ENCODE data around the gene SPTBN1. TPM values are rescaled to one million over a fixed set of nuclear protein-coding genes. Genes with fewer than 3 reads are reported as not detected.

The SPTBN1 gene
- total RNA-seq, 1 experiment from 2014 or later: 204 TPM

- TF ChIP-seq KAT7 (CRISPR knock-in tag; IDR thresholded peaks at IDR 0.05; ENCODE audit: borderline replicate concordance) (no peak), GTF2I (CRISPR knock-in tag; conservative IDR thresholded peaks at IDR 0.05) (no peak), AR (CRISPR knock-in tag; IDR thresholded peaks at IDR 0.05) (no peak), E2F1 (CRISPR knock-in tag; IDR thresholded peaks at IDR 0.05) (no peak), ESRRA (CRISPR knock-in tag; IDR thresholded peaks at IDR 0.05; ENCODE audit: borderline replicate concordance) (no peak)
Measured at GRCh38 chr2:54481686-54482085, 25.6 kb downstream of the SPTBN1 start (continued).

- H3K27me3 Mint-ChIP-seq (ENCODE audit: low read depth): peaks cover 4% of the 10 kb centered on the region; the same call in 1 of the 2 replicates
- ATAC-seq (peak; percentile 39; the same call in 1 of the 2 replicates), DNase-seq (ENCODE audit: low spot score) (no peak)
- H3K27ac Mint-ChIP-seq: peak overlapping the region; percentile 36; the same call in 1 of the 2 replicates
- TF ChIP-seq ARID4B (CRISPR knock-in tag; IDR thresholded peaks at IDR 0.05; ENCODE audit: borderline replicate concordance): no peak
- no peak for TF ChIP-seq SP1 (CRISPR knock-in tag; conservative IDR thresholded peaks at IDR 0.05)
- no peak for TF ChIP-seq IRF1 (CRISPR knock-in tag; IDR thresholded peaks at IDR 0.05)
- TF ChIP-seq MLX (CRISPR knock-in tag; IDR thresholded peaks at IDR 0.05): no peak
- H3K4me3 Mint-ChIP-seq: no peak overlapping the region
- ChIA-PET CTCF (no interaction called here), POLR2A (no interaction called here)
- peaks cover 24% of the 10 kb centered on the region for H3K36me3 Mint-ChIP-seq
- H3K9me3 Mint-ChIP-seq: peaks cover 16% of the 10 kb centered on the region
- H3K4me1 Mint-ChIP-seq: peaks cover 39% of the 10 kb centered on the region
Measured at GRCh38 chr2:54482715-54483114, 26.6 kb downstream of the SPTBN1 start.

GRCh38 chr2:54483426-54483825, 27.3 kb downstream of the SPTBN1 start:
- Mint-ChIP-seq H3K27me3 (ENCODE audit: low read depth) (peaks cover 4% of the 10 kb centered on the region; the same call in 1 of the 2 replicates), H3K4me3 (no peak overlapping the region), H3K9me3 (peaks cover 16% of the 10 kb centered on the region), H3K27ac (0 out of 2 replicates have a peak overlapping the region, but pooled peaks have one; percentile 16), H3K4me1 (peaks cover 39% of the 10 kb centered on the region), H3K36me3 (peaks cover 24% of the 10 kb centered on the region)
- ChIA-PET POLR2A (no interaction called here), CTCF (interaction anchor here (1.4 kb wide), 1 partner anchor 19 kb away, joined by 3 read pairs; no protein-coding TSS in a partner anchor)
- no peak for DNase-seq (ENCODE audit: low spot score)
- ATAC-seq: no peak
- TF ChIP-seq ZNF425 (CRISPR knock-in tag; conservative IDR thresholded peaks at IDR 0.05) (no peak), CREB1 (CRISPR knock-in tag; IDR thresholded peaks at IDR 0.05) (no peak), HMGA2 (CRISPR knock-in tag; IDR thresholded peaks at IDR 0.05) (no peak), ZBTB43 (CRISPR knock-in tag; IDR thresholded peaks at IDR 0.05) (no peak), FOXP1 (CRISPR knock-in tag; IDR thresholded peaks at IDR 0.05; ENCODE audit: borderline replicate concordance) (no peak), ZNF281 (CRISPR knock-in tag; IDR thresholded peaks at IDR 0.05) (no peak), MLX (CRISPR knock-in tag; IDR thresholded peaks at IDR 0.05) (no peak)

Measured in WTC11 (cell line).